Umbilical cord (tissue), 1 donor: ENCODE data around the gene ACAP2. TPM values are rescaled to one million over a fixed set of nuclear protein-coding genes. Genes with fewer than 3 reads are reported as not detected.

Experiments used
- total RNA-seq: library from RNA; depleted of rRNA; stranded (reverse); fragments of >200 nt; gene quantifications from one replicate; pipeline ENCODE4 v1.2.3, GENCODE V29; 2014; ENCODE audit warnings: low replicate concordance; ENCODE audit not compliant: insufficient read depth

Gene ACAP2
- total RNA-seq, 1 donor from 2014 or later: 80.9 TPM

Other genes with a start within 250 kb of the ACAP2 start
- 21.4 TPM for gene XXYLT1, start 171.9 kb downstream of the ACAP2 start, total RNA-seq
- gene PPP1R2, start 100.3 kb upstream of the ACAP2 start, total RNA-seq: 124 TPM
- gene APOD, start 140.9 kb upstream of the ACAP2 start, total RNA-seq: not detected